Stomach (tissue), 4 donors: ENCODE results near the gene ATP6V0C.

Source experiments
- CTCF ChIP-seq, 7 experiments: fragments of 450-650 bp in 4 of 7; fragments of 200-600 bp in 3 of 7; sonication (generic) in 3 of 7; IDR thresholded peaks; one replicate each; pipeline ENCODE4 v1.5.1; 2016 to 2019; ENCODE audit warnings: antibody characterized with exemption in 7 of 7, control low read depth in 2 of 7, mild to moderate bottlenecking in 1 of 7
- EP300 ChIP-seq: sonication (generic); formaldehyde crosslinking; IDR thresholded peaks from one replicate; pipeline ENCODE4 v1.6.1; 2017; ENCODE audit warnings: antibody characterized with exemption

- TF ChIP-seq CTCF (IDR thresholded peaks at IDR 0.05) (no peak), EP300 (no peak)
Measured at GRCh38 chr16:2487903-2488531, 25.7 kb upstream of the ATP6V0C start.
